Activated gamma-delta T cell (primary cell): ENCODE data around the gene SLC6A3.
"Not testable (repeated sequence)": the region's sequence is repeated elsewhere in the genome, so short reads cannot be mapped to it uniquely, and the experiment has no call there.

Experiments used
- DNase-seq: peaks from one replicate; lab custom pipeline; 2025; lab: John Stamatoyannopoulos, UW

SLC6A3 gene

GRCh38 chr5:1478271-1479035 is 33.2 kb upstream of the SLC6A3 start:
- DNase-seq, result no peak

GRCh38 chr5:1477341-1477740 is 32.1 kb upstream of the SLC6A3 start:
- no peak for DNase-seq

- no peak for DNase-seq
Measured at GRCh38 chr5:1476967-1477310, 31.7 kb upstream of the SLC6A3 start.

- no peak for DNase-seq
Measured at GRCh38 chr5:1476181-1476966, 31.1 kb upstream of the SLC6A3 start.

GRCh38 chr5:1475544-1475900 is 30.3 kb upstream of the SLC6A3 start:
- not testable (repeated sequence) for DNase-seq

GRCh38 chr5:1474866-1475543 is 29.8 kb upstream of the SLC6A3 start:
- DNase-seq, result no peak

GRCh38 chr5:1474183-1474839 is 29.1 kb upstream of the SLC6A3 start:
- no peak for DNase-seq

- DNase-seq, result no peak
Measured at GRCh38 chr5:1473746-1474145, 28.5 kb upstream of the SLC6A3 start.

GRCh38 chr5:1472964-1473628 is 27.9 kb upstream of the SLC6A3 start:
- DNase-seq, result no peak

GRCh38 chr5:1471997-1472963 is 27.0 kb upstream of the SLC6A3 start:
- no peak for DNase-seq

GRCh38 chr5:1471240-1471853 is 26.1 kb upstream of the SLC6A3 start:
- DNase-seq, result no peak

- no peak for DNase-seq
Measured at GRCh38 chr5:1470762-1471211, 25.5 kb upstream of the SLC6A3 start.

GRCh38 chr5:1468629-1469527 is 23.6 kb upstream of the SLC6A3 start:
- DNase-seq, result no peak

- no peak for DNase-seq
Measured at GRCh38 chr5:1468247-1468612, 23.0 kb upstream of the SLC6A3 start.

GRCh38 chr5:1467341-1468246 is 22.4 kb upstream of the SLC6A3 start:
- no peak for DNase-seq

GRCh38 chr5:1466631-1467265 is 21.5 kb upstream of the SLC6A3 start:
- no peak for DNase-seq

GRCh38 chr5:1465966-1466471 is 20.8 kb upstream of the SLC6A3 start:
- DNase-seq, result no peak
